Activated T-cell treated with anti-CD3 and anti-CD28 coated beads for 1 hour (primary cell): ENCODE results near the gene ZNF474.
"Not testable (repeated sequence)": the region's sequence is repeated elsewhere in the genome, so short reads cannot be mapped to it uniquely, and the experiment has no call there.

Experiments used
- DNase-seq: peaks from one replicate; pipeline ENCODE4 v3.0.0-alpha.2; 2020; ENCODE audit warnings: low read depth

The ZNF474 gene

DNA sequence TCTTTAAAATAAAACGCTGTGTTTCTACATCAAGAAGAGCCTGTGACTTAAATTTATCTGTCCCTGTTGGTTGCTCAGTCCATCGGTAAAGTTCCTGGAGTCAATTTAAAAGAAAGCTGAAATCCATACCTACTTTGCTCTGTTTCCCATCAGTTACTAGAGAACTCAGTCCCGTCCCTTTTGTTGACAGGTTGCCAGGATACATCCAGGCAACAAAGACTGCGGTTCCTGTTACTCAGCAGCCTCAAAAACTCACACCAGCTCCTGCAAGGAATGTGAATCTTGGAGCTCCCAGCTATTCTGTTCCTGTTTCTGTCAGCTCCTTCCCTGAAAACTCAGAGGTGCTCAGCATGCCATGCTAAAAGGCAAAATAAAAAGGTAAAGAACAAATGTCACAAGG, at the start of gene ZNF474:
Gene ZNF474, plus strand, starts transcription at position 241 of the 400 bp plus-strand sequence. CDS start 22,445 bp downstream, outside the sequence.
- no peak for DNase-seq

DNA sequence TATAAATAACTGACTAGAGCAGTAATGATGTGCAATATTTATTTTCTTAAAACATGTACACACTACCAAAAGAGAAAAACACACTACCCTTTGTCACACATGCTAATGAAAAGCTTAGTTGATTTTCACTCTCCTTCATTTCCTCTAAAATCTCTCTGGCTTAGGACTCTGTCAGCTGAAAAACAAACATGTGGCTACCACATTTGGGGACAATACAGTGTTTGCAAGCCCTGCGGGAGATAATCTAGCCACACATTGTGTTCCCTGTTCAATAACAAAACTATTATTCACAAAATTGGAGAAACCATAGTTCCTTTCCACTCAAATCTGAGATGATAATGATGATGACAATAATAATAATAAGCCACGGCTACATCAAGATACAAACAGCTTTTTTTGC, 47.8 kb upstream of the ZNF474 start:
- DNase-seq, result no peak

DNA sequence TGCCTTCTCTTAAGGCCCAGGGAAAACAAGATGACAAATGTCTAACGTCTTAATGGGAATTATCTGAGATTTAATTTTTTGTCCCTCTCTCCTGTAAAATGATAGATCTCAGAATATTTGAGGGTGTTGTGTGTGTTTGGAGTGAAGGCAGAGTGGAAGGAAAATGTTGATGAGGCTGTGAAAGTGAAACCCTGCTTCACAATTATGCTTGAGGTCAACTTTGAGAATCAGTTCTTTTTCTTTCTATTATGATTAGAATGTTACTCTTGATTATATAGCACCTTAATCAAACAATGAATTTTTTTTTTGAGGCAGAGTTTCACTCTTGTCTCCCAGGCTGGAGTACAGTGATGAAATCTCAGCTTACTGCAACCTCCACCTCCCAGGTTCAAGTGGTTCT, 45.8 kb upstream of the ZNF474 start:
- DNase-seq, result no peak

DNA sequence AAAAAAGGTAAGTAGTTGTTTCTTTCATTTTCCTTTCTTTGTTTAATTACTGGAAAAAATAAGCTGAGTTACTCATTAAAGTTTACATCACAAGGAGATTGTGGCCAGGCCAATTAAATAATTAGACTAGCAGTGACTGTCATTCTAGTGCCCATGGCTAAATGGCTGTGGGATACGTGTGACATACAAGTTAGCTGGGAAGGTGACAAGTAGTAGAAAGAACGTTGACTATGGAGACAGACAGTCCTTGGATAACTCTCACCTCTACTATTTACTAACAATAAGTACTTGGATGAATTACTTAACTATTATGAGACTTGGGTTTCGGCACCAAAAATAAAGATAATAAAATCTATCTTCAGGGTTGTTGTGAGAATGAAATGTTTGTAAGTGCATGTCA, 44.3 kb upstream of the ZNF474 start:
- DNase-seq, result no peak

DNA sequence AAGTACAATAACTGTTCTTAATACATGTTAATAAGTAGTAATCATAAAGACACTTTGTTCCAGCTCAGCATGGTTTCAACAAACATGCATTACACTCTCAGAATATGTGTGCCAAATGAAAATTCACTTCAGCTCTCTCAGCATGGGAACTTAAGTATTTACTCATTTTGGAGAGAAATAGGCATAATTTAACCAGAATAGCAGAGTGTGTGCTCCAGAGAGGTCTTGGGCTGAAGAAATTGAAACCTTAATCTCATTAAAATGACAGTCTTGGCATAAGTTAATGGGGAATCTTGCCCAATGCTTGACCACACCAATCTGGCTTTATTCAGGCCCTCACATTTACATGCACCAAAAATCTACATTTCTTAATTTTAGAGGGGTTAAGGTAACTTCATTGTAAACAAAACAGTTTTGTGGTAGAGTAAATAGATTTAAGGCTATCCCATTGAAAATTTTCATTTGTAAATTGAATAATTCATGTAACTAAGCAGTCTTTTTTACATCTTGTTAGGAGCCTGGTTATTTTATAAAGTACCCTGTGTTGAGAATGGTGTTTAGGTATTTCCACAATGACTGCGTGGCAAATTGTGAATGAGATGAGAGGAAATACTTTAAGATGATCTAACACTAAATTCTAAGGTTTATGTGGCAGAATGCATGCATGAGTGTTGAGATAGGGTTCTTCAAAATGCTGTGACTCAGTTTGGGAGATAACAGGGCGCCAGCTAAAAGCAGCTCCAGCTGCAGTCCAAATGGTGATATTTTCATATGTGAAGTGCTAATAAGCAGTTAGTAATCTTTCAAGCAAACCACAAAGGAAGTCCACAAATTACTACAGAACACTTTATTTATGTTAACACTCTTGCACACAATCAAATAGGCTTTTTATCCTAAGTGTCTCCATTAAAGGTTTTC, 40.0 kb upstream of the ZNF474 start:
- DNase-seq, result no peak

DNA sequence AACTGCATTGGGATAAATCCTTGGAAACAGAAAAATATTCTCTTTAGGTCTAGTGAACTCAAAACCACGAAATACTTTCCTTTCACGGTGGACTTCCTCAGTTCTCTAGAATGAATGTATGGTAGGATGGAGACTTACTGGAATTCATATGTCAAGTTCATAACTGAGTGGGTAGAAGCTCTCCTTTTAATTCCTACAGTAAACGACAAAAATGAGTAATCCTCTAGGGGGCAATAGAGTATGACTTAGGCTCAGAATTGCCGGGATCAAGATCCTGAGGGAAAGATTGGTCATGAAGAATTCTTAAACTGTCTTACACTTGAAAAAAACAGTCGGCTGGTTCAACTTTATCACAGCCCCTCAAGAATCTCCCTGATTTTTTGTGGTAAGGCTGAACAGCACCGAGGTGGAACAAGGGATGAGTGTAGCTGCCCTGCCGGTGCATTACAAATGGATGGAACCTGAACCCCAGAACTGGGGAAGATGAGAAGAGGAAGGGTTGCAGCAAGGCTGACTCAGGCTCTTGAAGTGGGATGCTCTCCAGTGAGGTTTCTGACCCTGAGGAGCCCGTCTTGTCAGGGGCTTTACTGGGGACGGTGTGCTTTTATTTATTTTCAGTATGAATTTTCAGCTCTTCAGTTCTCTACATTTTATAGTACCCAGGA, 37.3 kb upstream of the ZNF474 start:
- no peak for DNase-seq

DNA sequence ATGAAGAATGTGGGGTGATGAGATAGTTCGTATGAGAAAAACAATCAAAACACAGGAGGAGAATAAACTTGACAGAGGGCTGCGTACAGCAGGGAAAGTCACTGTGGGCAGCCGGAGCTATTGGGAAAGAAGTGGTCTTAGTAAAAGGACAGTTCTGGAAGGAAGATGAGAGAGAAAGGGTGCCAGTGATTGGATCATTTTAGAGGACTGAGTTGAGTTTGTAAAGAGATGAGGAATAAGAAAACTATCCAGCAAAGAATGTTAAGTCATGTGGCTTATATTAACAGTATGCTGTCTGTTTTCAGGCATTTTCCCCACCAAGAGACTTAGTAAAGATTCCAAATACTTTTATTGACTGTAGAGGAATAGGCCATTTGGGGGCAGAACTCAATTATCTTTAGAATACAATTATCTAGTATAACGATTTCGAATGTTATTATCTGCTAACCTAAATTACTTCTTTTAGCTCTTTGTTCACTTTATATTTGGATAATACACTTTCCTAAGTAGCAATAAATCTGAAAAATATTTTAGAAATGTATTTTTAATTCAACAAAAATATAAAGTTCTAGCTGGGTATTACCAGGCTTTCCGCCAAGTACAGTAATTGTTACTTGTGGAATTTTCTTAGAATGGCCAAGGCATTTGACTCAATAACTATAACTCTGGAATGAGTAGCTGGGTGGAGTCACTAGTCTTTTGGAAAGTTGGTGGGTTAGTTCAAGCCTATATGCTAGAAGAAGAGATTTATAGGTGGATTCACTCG, 35.7 kb upstream of the ZNF474 start:
- no peak for DNase-seq

DNA sequence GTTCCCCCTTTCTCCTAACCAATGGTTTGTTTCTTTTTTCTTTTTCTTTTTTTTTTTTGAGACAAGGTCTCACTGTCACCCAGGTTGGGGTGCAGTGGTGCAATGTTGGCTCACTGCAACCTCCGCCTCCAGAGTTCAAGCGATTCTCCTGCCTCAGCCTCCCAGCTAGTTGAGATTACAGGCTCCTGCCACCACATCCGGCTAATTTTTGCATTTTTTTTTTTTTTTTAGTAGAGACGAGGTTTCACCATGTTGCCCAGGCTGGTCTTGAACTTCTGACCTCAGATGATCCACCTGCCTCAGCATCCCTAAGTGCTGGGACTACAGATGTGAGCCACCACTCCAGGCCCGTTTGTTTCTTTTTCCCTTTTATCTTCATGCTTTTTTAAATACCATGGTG, 35.1 kb upstream of the ZNF474 start:
- DNase-seq, result not testable (repeated sequence)

DNA sequence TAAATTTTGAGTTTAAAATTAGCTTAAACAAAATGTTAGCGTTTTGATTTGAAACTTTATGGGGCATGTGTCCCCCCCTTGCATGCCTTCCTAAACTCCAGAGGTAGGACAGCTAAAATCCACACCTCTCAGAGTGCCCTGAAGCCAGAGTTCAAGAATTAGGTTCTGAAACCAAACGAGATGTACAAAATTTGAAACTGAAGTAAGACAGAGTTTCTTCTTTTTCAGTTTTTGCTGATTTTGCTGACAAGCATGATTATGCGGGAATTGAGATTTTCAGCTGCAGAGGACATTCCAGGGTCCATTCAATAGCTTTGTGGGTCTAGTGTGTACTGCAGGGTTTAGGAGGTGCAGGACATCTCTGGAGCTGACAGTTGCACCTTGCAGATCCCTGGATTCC, 34.2 kb upstream of the ZNF474 start:
- DNase-seq, result no peak

DNA sequence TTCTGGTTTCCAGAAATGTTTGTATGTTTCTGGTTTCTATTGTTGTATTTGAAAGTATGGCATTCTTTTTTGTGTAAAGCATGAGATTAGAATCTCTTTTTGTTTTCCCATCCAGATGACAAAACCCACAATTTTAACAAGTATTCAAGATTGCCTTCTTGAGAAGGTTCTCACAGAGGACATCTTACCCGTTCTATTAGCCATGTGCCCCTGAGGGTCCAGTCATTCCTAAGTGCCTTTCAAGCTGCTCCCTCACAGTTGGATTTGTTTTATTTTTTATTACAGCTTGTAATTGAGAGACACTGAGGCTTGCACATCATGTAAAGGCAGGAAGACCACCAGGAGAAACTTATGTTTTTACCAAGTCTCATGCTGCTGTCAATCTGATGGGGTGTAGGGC, 32.0 kb upstream of the ZNF474 start:
- no peak for DNase-seq

DNA sequence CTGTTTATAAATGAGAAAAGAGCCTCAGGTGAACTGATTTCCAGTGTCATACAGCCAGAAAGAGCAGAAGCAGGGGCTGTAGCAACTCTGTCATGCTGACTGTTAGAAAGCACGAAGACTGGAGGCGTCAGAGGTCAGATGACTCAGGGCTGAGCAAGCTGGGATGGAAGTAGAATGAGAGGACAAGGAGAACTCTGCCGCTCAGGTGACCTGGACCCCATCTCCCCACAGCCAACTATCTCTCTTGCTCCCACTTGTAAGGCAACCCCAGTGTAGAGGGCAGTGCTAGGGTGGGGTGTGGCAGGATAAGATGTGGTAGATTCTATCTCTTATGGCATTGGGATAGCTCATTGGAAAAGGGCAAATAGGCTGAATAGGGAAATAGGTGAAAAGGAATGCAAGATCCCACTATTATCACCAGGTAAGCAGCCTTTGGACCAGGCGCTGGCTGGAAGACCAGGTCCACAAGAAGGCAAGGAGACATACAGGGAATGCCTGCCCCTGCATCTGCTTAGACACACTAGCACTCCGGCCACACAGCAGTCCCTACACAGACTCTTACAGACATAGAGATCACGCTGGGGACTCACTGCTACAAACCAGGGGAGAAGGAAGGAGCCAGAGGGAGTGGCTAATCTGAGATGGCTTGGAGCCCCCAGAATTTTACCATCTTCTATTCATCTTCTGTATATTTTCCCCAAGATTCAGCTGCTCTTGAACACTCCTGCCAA, 30.1 kb upstream of the ZNF474 start:
- no peak for DNase-seq

DNA sequence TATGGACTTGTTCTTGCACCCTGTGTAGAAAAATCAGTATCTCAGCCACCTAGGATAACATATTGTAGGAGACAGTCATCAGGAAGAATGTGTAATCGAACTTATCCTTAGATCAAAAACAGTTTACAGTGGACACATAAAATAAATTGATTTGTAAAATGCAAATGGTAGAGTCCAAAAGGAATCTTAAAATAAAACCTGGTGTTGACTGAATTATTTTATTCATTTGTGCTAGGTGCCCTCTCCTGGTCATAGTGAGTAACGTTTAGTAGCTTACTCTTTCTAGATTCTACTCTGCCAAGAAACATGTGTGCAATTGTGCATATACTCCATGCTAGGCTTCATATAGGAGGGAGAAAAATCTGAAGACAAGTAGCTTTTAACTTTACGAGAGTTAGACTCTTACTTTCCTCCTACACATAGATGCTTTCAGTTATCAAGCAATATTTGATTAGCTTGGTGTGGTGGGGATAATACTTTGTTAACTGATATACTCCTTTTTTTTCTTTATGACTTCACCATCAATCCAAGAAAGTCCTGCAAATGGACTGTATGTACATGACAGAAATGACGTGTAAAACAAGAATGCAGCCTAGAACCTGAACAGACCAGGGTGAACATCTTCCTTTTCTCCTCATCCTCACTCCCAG, 27.6 kb upstream of the ZNF474 start:
- no peak for DNase-seq

DNA sequence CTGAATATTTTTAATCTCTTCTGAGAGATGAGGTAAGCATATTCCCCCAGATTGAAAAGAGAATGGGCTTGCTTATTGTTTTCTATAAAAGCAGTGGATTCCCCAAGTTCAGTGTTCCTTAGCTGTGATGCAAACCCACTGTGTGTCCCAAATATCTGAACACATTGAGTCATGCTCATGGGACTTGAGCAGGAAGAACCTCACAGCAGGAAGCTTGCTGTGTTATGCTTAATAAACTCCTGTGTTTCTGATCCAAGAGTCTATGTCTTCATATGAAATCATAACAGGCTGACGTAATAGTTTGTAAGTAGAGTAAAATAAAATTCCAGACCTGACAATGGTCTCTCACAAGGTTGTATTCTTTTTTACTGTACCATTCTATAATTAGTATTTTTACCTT, 26.5 kb upstream of the ZNF474 start:
- DNase-seq, result no peak

DNA sequence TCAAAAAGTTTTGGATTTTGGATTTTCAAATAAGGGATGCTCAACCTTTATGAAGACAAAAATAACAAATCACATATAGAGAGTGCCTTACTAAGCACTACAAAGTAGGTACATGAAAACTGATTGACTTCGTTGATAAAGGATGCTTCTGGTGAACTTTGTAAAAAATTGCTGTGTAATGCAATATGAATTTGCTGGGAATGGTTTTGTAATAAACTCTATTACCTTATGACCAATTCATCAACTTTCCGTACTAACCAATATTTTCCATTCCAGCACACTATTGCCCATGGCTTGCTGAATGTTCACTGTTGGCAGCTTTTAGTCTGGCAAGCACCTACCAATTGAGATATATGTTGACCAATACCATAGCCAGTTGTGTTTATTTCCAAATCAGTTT, 23.4 kb upstream of the ZNF474 start:
- no peak for DNase-seq

DNA sequence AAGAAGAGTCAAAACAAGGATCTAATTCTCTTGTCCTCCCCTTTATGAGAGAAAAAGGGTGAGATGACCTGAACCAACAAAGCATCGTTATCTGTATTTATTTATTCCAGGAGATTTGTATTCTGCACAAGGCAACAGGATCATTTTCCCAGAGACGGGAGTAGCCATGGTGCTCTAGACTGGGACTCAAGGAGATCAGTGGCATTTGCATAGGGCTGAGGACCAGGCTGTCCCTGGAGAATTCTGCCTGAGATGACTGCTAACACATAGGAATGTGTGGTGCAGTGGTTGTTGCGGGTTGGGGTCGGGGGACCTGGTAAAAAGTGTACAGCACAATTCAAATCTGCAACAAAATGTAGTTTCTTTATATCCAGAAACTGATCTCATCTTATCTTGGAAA, 22.3 kb upstream of the ZNF474 start:
- DNase-seq, result no peak

DNA sequence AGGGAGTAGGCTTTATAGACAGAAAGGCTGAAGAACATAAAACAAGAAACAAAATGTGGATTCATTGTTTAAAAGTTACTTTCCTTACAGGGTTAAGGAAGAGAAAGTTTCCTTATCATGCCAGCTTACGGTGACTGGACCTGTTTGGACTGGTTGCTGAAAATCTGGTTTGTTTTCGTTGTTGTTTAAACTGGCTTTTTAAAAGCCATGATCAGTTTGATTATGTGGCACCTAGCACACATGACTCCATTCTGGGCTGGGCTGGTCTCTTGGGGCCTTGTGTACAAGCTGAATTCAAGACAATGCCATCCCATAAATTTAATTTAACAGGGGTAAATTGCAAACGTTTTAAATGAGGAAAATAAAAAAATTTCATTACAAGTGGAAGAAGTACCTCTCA, 18.4 kb upstream of the ZNF474 start:
- no peak for DNase-seq

DNA sequence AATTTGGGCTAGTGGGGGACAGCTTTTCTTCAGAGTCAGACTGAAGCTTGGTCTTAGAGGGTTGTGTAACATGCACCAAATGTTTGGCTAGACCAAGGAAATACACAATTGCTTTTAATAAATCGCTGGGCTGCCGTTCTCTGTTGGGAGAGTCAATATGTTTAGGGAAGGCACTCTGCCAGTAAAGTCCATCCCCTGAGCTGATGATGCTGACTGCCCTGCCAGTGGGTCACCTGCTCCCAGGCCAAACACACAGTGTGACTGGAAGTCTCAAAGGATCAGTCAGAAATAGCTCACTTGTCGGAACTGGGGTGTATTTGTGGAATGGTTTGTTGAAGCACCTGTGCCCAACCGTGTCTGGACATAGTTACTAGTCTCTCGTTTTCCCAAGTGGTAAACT, 17.9 kb upstream of the ZNF474 start:
- DNase-seq, result no peak

DNA sequence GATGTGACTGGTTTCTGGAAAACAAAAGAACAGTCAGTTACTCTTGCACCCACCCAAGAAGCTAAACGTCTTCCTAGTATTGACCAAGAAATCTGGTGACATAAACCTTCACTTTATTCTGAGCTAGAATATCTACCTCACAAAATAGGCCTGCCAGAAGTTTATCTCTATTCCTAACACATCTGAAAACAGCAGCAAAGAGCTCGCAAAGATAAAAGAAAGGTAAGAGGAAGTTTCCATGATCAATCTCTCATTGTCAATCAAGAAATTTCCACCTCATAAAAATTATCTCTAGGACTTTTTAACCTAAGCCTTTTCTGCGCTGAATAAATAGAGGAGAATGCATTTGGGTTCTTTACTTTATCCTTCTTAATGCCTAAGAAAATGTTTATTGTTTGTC, 17.3 kb upstream of the ZNF474 start:
- no peak for DNase-seq

DNA sequence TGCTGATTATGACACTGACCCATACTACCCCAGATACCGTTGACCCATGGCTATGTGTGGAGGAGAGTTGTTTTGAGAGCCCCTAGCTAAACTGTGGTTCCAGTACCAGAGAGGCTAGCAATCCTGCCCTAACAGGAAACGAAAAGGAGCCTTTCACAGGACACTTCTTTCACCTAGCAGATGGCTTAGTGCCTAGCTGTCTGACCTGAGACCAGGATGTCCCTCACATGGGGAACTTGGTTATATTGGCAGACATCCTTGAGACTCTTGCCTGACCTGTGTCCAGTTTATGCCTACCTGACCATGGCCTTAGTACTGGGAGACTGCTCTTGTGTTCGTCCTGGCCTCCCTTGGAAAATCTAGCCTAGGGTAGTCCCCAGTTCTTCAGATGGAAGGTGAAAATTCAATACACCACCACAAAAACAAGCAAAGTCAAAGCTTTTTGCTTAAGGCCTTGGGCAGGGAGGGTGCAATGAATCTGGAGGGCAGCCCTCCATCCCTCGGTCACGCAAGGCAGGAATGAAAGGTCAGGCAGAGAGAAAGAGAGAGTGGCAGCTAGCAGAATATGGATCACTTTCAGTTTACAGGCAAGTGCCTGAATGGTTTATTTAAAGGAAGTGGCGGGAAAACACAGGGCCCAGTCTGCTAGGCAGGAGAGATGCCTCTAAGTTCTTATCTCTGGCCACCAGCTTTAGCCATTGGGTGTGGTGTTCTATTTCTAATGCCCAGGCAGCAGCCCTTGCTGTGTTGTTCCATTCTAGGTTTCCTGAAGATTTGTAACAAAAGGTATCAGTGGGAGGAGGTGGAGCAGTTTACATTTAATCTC, 16.4 kb upstream of the ZNF474 start:
- DNase-seq, result no peak

DNA sequence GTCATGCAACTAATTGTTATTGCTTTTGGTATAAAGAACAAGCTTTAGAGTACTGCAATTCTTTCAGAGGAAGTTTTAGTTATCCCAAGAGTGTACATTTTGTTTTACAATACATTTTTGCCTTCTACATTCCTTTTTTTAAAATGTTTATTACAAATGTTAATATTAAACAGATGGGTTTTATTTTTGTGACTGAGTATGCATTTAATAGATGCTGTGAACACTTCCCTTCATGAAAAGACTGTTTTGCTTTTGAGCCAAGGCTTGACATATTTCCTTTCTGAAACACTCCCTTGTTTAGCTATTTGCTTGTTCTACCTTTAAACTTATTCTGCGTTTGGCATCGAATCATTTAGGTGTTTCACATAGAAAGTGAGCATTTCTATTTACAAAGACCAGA, 14.8 kb upstream of the ZNF474 start:
- no peak for DNase-seq
